HG03439 (cell line): Measurements from ENCODE around the gene OR51Q1.
A peak's percentile ranks its signal among the peaks of the same experiment; 100 is the strongest.

ENCODE experiments used
- ATAC-seq: cut with Tn5 transposase; IDR thresholded peaks from one replicate; pipeline ENCODE4 v1.9.1; 2021; ENCODE audit warnings: mild to moderate bottlenecking, moderate library complexity; ENCODE audit not compliant: unreplicated experiment

The OR51Q1 gene, protein sequence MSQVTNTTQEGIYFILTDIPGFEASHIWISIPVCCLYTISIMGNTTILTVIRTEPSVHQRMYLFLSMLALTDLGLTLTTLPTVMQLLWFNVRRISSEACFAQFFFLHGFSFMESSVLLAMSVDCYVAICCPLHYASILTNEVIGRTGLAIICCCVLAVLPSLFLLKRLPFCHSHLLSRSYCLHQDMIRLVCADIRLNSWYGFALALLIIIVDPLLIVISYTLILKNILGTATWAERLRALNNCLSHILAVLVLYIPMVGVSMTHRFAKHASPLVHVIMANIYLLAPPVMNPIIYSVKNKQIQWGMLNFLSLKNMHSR

GRCh38 chr11:5421811-5422210, at the start of gene OR51Q1:
Gene OR51Q1, plus strand, starts transcription at chr11:5422111. Its CDS starts 90 bp downstream, at chr11:5422201.
- ATAC-seq: no peak

GRCh38 chr11:5380740-5381342, 41.1 kb upstream of the OR51Q1 start:
- ATAC-seq: peak; percentile 73

DNA sequence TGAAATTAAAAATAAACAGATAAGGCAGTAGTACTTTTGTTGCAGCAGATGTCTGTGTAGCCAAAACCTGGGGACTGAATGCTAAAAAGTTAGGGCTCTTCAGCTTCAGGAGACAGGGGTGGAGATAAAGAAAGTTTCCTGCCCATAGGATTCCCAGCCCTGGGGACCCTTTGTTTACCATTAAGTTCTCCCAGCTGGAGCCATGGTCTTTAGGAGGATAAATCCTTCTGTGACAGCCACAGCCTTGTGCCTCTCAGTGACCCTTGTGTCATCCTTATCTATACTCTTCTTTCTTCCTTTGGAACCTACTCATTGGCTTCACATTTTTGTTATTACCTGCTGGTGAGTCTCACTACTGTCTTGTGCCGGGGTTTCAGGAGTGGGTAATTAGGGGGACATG, 38.3 kb upstream of the OR51Q1 start, which contains the start of gene OR51M1:
TSS of gene OR51M1 (plus strand) at position 237 of the 400 bp plus-strand sequence. CDS start 5,587 bp downstream, outside the sequence.
- ATAC-seq: no peak

GRCh38 chr11:5384335-5384734, 37.6 kb upstream of the OR51Q1 start:
- ATAC-seq: no peak

- no peak for ATAC-seq
Measured at GRCh38 chr11:5390210-5390609, 31.7 kb upstream of the OR51Q1 start.

DNA sequence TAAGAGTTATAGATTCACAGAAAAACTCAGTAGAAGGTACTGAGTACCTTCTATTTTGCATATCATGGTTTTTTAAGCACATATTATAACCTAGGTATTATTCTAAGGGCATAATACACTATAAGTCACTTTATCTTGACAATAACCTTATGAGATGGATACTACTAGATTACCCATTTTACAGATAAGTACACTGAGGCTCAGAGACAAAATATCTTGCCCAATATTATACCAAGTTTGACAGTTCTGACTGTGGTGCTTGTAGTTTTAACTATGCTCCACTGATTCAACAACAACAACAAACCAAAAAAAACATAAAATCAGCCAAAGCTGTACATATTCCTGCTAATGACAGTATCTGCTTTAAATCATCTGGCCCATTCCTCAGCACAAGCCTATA, 27.8 kb upstream of the OR51Q1 start:
- ATAC-seq: no peak

DNA sequence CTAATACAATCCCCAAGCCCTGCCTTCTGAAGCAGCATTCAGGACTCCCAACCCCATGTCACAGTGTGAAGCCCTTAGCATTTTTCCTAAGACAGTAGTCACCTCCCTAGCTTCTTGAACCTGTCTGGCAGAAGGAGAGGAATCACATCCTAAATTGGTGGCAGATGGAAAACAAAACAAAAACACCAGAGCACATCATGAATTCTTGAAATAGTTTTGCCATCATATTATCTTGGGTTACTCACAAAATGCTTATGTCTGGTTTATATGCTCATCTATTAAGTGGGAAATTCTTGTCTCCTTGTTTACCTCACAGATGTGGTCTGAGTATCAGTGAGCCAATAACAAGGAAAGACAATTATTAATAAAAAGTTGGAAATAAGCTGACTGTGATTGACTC, 23.0 kb upstream of the OR51Q1 start:
- ATAC-seq: no peak

DNA sequence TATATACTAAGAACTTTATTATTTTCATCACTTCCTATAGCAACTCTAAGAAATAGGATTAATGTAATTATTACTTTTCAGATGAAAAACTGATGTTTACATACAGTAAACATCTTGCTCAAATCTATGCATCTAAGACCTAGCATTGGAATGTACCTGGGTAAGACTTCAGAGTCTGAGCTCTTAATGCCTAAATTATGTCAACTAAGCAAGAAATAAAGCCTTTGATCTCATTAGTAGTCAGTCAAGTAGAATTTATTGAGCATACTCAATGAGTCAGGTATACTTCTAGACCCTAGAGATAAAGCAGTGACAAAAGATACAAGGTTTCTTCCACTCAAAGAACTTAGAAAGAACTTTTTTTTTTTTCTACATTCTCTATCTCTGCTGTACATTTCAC, 16.7 kb upstream of the OR51Q1 start:
- no peak for ATAC-seq

DNA sequence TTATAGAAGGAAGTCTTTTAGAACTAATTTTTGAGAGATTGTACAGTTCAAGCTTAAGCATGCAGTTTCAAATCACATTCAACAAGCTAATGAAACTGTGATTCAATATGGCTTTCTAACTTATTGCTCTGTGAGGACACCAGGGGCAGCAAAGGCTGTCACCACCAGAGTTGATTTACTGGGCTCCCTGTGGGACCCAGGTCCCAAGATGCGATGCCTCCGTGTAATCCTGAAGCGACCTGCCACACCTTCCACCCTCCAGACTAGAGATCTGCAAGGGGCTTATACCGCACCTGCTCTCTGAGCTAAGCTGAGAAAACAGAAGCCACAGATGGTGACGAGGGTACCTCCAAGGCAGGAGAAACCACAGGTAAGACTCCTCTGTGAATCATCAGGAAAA, 918 bp upstream of the OR51Q1 start:
- no peak for ATAC-seq

DNA sequence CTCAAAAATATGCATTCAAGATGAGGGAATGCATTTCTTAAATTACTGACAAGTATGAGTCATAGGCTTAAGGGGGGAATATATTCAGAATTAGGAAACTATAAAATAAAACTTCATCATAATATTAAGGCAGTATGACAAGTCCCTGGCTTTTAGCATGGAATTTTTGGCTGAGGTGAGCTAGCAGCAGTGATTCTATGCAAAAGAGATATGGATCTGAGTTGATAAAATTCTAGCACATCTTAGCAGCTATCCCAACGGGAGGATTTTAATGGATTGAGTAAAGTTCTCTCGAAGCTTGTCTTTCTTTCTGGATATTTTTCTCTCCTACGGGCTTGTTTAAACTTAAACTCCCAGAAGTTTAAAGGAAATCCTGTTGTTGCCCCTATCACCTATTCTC, 1.2 kb downstream of the OR51Q1 start:
- no peak for ATAC-seq

DNA sequence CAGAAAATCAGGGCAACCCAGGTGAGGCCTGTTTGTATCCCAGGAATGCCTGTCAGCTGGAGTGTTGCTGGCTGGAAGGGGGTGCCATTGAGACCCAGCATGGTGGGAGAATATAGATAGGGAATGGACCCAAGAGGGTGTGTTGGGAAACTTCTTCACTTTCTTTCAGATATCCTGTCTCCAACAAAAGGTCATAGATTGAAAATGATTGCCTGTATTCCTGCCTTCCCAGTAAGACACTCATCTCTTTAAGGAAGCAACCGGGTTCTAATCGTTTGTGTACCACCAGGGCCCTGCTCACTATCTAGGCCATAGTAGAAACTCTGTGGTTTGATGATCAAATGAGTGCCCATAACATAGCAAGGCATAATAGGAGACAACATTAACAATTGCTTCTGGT, 19.5 kb downstream of the OR51Q1 start, which contains the start of gene OR51I1:
TSS of gene OR51I1 (minus strand) at position 101 of the 400 bp plus-strand sequence. CDS start at position 101, 0 bp downstream.
- ATAC-seq: no peak

DNA sequence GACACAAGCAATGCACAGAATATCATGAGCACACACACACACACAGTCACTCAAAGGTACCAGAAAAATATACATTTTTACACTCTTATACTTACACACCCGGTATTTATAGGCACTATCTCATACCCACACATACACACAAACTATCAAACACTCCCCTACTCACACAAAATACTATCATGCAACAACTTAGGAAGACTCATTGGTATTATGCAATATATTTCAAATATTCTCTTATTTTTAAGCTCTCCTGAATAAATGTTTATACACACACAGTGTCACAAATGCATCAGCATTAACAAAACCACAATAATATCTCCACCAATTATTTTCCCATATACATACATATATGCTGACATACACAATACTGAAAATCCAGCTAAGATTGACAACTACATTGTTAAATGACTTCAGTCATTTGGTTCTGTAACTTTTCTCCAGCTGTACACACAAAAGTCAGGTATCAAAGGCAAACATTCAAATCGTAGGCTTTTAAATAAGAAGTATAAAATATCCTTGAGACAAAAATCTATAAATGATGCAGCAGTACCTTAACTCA, 22.0 kb downstream of the OR51Q1 start:
- ATAC-seq: no peak

DNA sequence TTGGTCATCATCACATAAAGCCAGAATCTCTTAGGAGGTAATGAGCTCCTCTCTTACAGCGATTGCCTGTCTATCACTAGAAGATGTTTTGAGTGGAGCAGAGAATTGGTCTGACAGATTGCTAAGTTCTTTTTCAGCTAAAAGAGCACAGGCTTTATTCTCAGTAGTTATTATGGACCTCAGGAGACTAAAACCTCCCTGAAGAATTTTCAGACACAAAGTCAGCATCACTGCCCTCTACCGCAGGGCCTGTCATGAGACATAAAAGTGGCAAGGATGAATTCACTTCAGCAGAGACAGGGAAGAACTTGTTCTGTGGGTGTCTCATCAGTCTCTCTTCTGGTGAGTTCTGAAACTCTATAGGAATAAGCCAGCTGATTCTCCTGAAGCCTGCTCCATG, 27.1 kb downstream of the OR51Q1 start, which contains the start of gene OR51I2:
TSS of gene OR51I2 (plus strand) at position 301 of the 400 bp plus-strand sequence. CDS start 4,166 bp downstream, outside the sequence.
- no peak for ATAC-seq

DNA sequence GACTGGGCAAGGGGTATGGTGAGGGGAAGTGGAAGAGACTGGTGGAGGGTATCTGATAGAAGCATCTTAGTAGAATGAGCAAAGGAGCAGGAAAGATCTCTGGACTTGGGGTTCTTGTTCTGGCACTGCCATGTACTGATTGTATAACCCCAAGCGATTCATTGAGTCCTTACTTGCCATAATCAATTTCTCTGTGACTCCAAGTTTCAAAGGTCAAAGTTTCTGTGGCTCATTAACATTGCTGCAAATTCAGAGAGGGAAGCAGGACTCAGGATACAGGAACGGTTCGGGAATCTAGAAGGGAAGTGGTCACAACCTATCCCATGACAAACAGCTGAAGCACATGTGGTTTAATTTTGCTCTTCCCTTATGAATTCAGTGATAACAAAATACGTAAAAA, 27.5 kb downstream of the OR51Q1 start:
- no peak for ATAC-seq

DNA sequence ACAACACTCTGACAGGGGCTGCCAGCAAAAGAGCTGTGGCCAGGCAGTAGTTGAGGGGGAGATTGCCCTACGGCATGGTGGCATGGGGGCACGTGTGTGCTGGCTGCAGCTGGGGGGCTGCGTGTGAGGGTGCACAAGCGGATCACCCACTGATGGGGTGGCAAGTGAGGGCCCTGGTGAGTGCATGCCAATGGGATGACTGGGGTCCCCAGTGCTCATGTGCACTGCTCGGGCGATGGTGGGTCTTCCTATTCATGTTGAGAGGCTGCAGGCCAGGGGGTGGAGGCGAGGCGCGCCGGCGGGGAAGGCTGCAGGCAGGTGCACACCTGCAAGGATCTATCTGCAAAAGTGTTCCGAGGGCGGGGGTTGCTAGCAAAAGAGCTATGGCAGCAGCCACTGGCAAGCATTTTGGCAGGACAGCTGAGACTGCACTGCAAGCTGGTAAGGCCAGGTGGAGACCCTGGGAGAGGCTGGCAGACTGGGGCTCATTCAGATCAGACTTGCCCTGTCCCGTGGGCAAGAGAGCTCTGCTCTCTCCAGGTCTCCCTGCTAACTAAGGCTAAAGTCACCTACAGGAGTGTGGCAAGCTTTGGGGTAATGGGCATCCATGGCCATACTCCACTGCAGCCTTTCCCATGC, 39.2 kb downstream of the OR51Q1 start:
- ATAC-seq: no peak

DNA sequence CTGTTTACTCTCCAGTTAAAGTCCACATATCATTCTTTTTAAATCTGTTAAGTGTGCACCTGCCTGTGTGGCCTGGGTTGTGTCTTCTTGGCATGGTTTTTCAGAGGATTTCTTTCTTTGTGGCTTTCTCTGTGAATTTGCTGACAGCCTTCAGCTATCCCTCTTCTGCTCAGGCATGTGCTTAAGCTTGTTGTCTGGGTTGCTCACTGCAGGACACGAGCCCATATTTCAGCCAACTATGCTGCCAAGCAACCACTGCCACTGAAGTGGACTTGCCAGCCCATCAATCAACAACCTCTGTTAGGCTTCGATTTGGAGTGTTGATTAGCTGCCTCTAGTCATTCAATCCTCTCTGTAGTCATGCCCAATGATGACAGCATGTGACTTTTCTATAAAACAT, 45.6 kb downstream of the OR51Q1 start:
- no peak for ATAC-seq
